HG03460 (cell line): ENCODE results near the gene AFDN.

Experiments
- ATAC-seq: cut with Tn5 transposase; IDR thresholded peaks from one replicate; pipeline ENCODE4 v1.9.1; 2021; ENCODE audit not compliant: unreplicated experiment

The AFDN gene

GRCh38 chr6:167795874-167796191, 30.9 kb upstream of the AFDN start:
- no peak for ATAC-seq

- no peak for ATAC-seq
These were observed 30.3 kb upstream of the AFDN start for GRCh38 chr6:167796192-167796981.

GRCh38 chr6:167797011-167797471, 29.7 kb upstream of the AFDN start:
- no peak for ATAC-seq

GRCh38 chr6:167797476-167798265, 29.0 kb upstream of the AFDN start:
- no peak for ATAC-seq

- ATAC-seq: no peak
These were observed 28.3 kb upstream of the AFDN start for GRCh38 chr6:167798453-167798852.

- no peak for ATAC-seq
These were observed 27.5 kb upstream of the AFDN start for GRCh38 chr6:167799033-167799821.

GRCh38 chr6:167800549-167800948, 26.2 kb upstream of the AFDN start:
- no peak for ATAC-seq

GRCh38 chr6:167801263-167801662, 25.4 kb upstream of the AFDN start:
- no peak for ATAC-seq

- ATAC-seq: no peak
These were observed 24.4 kb upstream of the AFDN start for GRCh38 chr6:167802339-167802738.

GRCh38 chr6:167803816-167804215, 22.9 kb upstream of the AFDN start:
- no peak for ATAC-seq

- ATAC-seq: no peak
These were observed 22.3 kb upstream of the AFDN start for GRCh38 chr6:167804281-167805013.

- ATAC-seq: no peak
These were observed 21.2 kb upstream of the AFDN start for GRCh38 chr6:167805349-167806060.

GRCh38 chr6:167806061-167806700, 20.5 kb upstream of the AFDN start:
- no peak for ATAC-seq

GRCh38 chr6:167807200-167807599, 19.5 kb upstream of the AFDN start:
- no peak for ATAC-seq

- no peak for ATAC-seq
These were observed 19.0 kb upstream of the AFDN start for GRCh38 chr6:167807756-167808155.

- no peak for ATAC-seq
These were observed 15.7 kb upstream of the AFDN start for GRCh38 chr6:167811040-167811439.

GRCh38 chr6:167811442-167812087, 15.1 kb upstream of the AFDN start:
- no peak for ATAC-seq

- no peak for ATAC-seq
These were observed 14.6 kb upstream of the AFDN start for GRCh38 chr6:167812088-167812487.

GRCh38 chr6:167815296-167815980, 11.3 kb upstream of the AFDN start:
- no peak for ATAC-seq
